Choroid plexus epithelial cell (primary cell): ENCODE measurements around the gene GJE1.

Experiments used
- DNase-seq: peaks from one replicate; pipeline ENCODE4 v3.0.0-alpha.2; 2010; ENCODE audit warnings: low read depth
- H3K4me3 ChIP-seq: 2 replicates; pipeline ENCODE4 v1.5.1; 2011; ENCODE audit warnings: low read depth, mild to moderate bottlenecking, control low read depth, low read length, moderate library complexity
- CTCF ChIP-seq: conservative IDR thresholded peaks from 2 replicates; pipeline ENCODE4 v1.5.1; 2011; ENCODE audit warnings: low read depth, mild to moderate bottlenecking, control low read depth, inconsistent platforms, low read length, moderate library complexity

GJE1 gene

GRCh38 chr6:142165227-142165626 lies 32.5 kb downstream of the GJE1 start:
- TF ChIP-seq CTCF, result no peak
- H3K4me3 ChIP-seq, result no peak overlapping the region
- peak; percentile 21 for DNase-seq

GRCh38 chr6:142167071-142167470 lies 34.3 kb downstream of the GJE1 start:
- H3K4me3 ChIP-seq, result no peak overlapping the region
- TF ChIP-seq CTCF, result no peak
- no peak for DNase-seq

GRCh38 chr6:142167486-142167885 lies 34.8 kb downstream of the GJE1 start:
- no peak for TF ChIP-seq CTCF
- no peak for DNase-seq
- no peak overlapping the region for H3K4me3 ChIP-seq

GRCh38 chr6:142171351-142171750 lies 38.6 kb downstream of the GJE1 start:
- DNase-seq, result no peak
- TF ChIP-seq CTCF, result no peak
- no peak overlapping the region for H3K4me3 ChIP-seq

GRCh38 chr6:142172758-142173157 lies 40.0 kb downstream of the GJE1 start:
- H3K4me3 ChIP-seq, result no peak overlapping the region
- TF ChIP-seq CTCF, result no peak
- no peak for DNase-seq

GRCh38 chr6:142173980-142174379 lies 41.3 kb downstream of the GJE1 start:
- no peak overlapping the region for H3K4me3 ChIP-seq
- DNase-seq, result no peak

More at GRCh38 chr6:142173980-142174379, 41.3 kb downstream of the GJE1 start:
- no peak for TF ChIP-seq CTCF
